HG02759 (cell line): ENCODE data around the gene REL.
"Not testable (repeated sequence)": the region's sequence is repeated elsewhere in the genome, so short reads cannot be mapped to it uniquely, and the experiment has no call there.

Source experiments
- ATAC-seq: cut with Tn5 transposase; IDR thresholded peaks from one replicate; pipeline ENCODE4 v1.9.1; 2021; ENCODE audit warnings: mild to moderate bottlenecking, moderate library complexity; ENCODE audit not compliant: unreplicated experiment

Gene REL

GRCh38 chr2:60881047-60881932, at the start of gene REL:
Gene REL (plus strand): TSS chr2:60881574. CDS start chr2:60881841, 267 bp downstream.
- ATAC-seq: peak; percentile 87

GRCh38 chr2:60831921-60832320, 49.5 kb upstream of the REL start:
- ATAC-seq: no peak

DNA sequence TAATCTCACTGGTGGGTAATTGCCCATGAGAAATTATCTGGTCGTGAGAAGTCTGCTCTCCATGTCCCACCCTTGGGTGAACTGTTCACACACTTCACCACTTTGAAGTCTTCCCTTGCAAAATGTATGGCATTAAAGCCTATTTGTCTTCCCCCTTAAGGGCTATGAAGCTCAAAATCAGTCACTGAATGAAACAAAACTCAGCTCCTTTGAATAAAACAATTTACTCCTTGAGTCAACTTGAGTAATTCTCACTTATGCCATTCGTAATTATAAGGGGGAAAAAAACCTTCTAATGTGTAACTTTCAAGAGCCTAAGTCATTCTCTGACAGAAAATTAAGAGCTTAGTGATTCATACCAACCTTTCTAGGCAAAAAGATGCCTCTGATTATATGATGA, 48.8 kb upstream of the REL start:
- ATAC-seq: no peak

GRCh38 chr2:60834270-60834717, 47.1 kb upstream of the REL start:
- peak; percentile 50 for ATAC-seq

GRCh38 chr2:60836491-60836890, 44.9 kb upstream of the REL start:
- ATAC-seq: no peak

DNA sequence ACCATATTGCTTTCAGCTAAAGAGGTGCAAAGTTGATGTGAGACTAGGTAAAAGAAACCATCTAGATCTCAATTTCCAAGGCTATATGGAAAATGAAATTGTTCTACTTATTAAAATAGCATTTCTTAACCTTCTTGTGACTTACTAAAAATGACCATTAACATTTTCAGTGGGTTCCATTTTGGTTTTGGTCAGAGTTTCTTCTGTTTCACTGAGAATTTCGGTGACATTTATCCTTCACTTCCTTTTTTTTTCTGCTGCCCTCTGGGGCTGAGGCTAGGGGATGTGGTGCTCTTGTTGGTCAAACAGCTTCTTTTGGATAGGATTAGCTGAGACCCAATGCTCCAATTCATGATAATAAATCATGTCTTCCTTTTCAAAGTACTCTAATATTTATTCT, 44.3 kb upstream of the REL start:
- ATAC-seq: no peak

DNA sequence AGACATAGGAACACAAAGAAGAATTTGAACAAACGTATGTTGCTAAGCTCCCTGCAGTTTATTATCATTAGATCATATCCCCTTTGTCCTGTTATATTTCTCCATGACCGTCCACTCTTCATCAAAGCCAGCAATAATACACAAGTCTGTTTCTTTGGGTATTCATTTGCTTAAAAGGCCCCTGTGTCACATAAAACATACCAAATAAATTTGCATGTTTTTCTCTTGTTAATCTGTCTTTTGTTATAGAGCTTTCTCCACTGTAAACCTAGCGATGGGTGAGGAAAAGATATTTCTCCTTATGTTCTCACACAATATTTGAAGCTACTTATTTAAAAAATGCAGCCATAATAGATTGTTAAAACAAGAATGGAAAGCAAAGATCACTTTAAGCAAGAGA, 42.9 kb upstream of the REL start:
- ATAC-seq: no peak

- peak; percentile 62 for ATAC-seq
These were observed 42.1 kb upstream of the REL start for GRCh38 chr2:60839126-60839813.

DNA sequence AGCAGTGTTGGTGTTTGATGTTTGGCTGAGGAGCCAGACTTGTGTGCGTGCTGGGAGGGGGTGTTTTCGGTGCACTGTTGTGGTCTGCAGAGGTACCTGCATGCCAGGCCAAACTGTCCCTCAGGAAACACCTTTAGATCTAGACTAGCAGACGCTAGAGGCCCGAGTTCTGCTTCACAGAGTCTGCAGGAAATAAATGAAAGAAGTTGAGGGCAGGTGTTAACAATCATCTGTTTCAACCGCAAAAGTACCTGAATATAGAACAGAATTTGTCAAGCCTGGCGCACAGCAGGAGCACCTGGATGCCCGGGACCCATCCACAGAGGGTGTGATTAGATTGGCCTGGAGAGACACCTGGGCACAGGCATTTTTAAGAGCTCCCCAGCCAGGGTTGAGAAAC, 40.5 kb upstream of the REL start:
- peak; percentile 64 for ATAC-seq

- ATAC-seq: no peak
These were observed 38.4 kb upstream of the REL start for GRCh38 chr2:60843006-60843405.

- no peak for ATAC-seq
These were observed 37.3 kb upstream of the REL start for GRCh38 chr2:60844105-60844504.

- no peak for ATAC-seq
These were observed 33.5 kb upstream of the REL start for GRCh38 chr2:60847854-60848253.

GRCh38 chr2:60849187-60849586, 32.2 kb upstream of the REL start:
- ATAC-seq: no peak

DNA sequence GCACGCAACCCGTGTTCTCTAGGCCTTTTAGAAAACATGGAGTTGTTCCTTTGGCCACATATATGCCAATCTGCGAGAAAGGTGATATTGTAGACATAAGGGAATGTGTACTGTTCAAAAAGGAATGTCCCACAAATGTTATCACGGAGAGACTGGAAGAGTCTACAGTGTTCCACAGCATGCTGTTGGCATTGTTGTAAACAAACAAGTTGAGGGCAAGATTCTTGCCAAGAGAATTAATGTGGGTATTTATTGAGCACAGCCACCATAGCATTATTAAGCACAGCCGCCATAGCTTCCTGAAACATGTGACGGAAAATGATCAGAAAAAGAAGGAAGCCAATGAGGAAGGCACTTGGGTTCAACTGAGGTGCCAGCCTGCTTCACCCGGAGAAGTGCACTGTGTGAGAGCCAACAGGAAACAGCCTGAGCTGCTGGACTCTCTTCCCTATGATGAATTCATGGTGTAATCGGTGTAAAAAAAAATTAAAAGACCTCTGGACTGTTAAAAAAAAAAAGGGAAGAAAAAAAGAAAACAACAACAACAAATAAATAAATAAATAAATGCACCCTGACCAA, 29.0 kb upstream of the REL start:
- no peak for ATAC-seq

- ATAC-seq: no peak
These were observed 27.8 kb upstream of the REL start for GRCh38 chr2:60853531-60853930.

DNA sequence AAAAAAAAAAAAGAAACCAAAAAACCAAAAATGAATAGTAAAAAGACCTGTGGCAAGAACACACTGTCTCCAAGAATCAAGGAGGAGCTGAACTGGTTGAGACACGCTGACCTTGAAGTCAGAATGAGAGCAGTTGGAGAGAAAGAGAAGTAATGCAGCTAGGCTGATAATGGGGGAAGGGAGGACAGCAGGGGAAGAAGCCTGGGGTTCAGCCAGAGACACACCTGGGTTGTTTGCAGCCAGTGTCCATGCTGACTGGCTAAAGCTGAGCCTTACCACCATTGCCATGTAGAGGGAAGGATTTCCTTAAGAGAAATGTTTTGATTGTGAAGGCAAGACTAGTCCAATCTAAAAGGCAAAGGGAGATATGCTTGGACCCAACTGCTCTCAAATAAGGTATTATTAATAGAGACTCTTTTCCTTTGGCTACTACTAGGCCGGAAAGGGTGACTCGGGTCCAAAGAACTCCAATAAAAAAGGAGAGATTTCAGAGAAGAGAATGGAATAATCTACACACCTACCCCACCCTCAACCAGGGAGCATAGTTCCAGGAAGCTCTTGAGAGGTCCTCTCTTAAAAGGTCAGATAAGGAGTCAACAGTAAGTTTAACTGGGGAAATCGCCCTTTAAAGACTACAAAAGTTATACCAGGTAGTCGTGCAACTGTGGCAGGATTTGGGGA, 25.2 kb upstream of the REL start:
- no peak for ATAC-seq

- no peak for ATAC-seq
These were observed 24.3 kb upstream of the REL start for GRCh38 chr2:60857056-60857455.

DNA sequence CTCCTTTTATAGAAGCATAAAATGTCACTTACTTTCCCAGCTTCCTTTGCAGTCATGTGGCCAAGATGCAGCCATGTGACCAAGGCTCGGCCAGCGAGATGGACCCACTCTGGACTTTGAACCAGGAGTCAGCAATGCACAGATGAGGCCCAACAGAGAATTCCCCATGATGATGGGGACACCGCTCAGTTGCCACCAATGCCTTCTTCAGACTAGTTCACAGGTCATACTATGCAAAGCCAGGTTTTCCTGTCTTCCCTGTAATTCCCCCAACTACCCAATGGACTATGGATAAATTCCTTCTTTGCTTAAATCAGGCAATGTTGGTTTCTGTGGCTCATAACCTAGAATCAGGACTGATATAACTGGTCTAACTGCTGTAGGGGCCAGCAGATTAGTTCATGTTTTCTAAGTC, 22.5 kb upstream of the REL start:
- ATAC-seq: no peak

GRCh38 chr2:60861736-60862135, 19.6 kb upstream of the REL start:
- ATAC-seq: no peak

DNA sequence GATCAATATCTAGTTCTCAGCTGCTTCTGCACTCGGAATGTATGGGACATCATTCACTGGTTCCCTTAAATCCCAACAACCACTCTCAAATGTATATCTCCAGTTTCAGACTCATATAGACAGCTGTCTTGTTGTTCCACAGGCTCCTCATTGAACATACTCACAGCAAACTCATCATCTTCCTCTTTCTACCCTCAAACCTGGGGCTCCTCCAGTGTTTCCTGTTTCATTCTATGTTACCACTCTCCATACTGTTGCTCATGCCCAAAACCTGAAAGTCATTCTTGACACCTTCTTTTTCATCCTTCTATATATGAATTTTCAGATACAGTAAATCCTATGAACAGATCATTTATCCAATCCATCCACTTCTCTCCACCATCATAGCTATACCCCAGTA, 18.7 kb upstream of the REL start:
- no peak for ATAC-seq

GRCh38 chr2:60865361-60865760, 16.0 kb upstream of the REL start:
- not testable (repeated sequence) for ATAC-seq
